Measurements from ENCODE around the gene ZNF525.
A peak's percentile ranks its signal among the peaks of the same experiment; 100 is the strongest.
"Not testable (repeated sequence)": the region's sequence is repeated elsewhere in the genome, so short reads cannot be mapped to it uniquely, and the experiment has no call there.

Gene ZNF525

GRCh38 chr19:53422551-53422950 is 57.0 kb downstream of the ZNF525 start:
- Histone ChIP-seq H3K36me3 (ENCODE audit: insufficient read depth, low read length) (no peaks in the 10 kb centered on the region), H3K4me1 (ENCODE audit: insufficient read depth, low read length, poor library complexity, severe bottlenecking) (no peaks in the 10 kb centered on the region), H3K9me2 (replicated peaks; ENCODE audit: low read depth, low read length) (no peaks in the 10 kb centered on the region), H4K20me1 (ENCODE audit: insufficient read depth, low read length, poor library complexity, severe bottlenecking) (no peaks in the 10 kb centered on the region), H2AFZ (ENCODE audit: low read length) (no peak overlapping the region), H3K4me3 (ENCODE audit: low read length, poor library complexity, severe bottlenecking) (no peak overlapping the region), H3F3A (ENCODE audit: low read depth) (no peaks in the 10 kb centered on the region), H3K27me3 (ENCODE audit: insufficient read depth, low read length, poor library complexity, severe bottlenecking) (no peaks in the 10 kb centered on the region), H3K79me2 (ENCODE audit: insufficient read depth, low read length) (no peaks in the 10 kb centered on the region), H3K9me3 (ENCODE audit: insufficient read depth, low read depth, low read length) (no peaks in the 10 kb centered on the region), H3K4me2 (ENCODE audit: low read depth, low read length, poor library complexity, severe bottlenecking) (no peak overlapping the region), H3K9ac (ENCODE audit: low read depth, low read length, poor library complexity, severe bottlenecking) (no peak overlapping the region)
- no peak for TF ChIP-seq CTCF (conservative IDR thresholded peaks at IDR 0.05; ENCODE audit: low read length)
- TF ChIP-seq EZH2phosphoT487 (IDR thresholded peaks at IDR 0.05; ENCODE audit: borderline replicate concordance) = no peak

GRCh38 chr19:53423074-53423473 is 57.6 kb downstream of the ZNF525 start:
- H3K4me2 ChIP-seq (ENCODE audit: low read depth, low read length, poor library complexity, severe bottlenecking); H3K36me3 ChIP-seq (ENCODE audit: insufficient read depth, low read length); H3K4me3 ChIP-seq (ENCODE audit: low read length, poor library complexity, severe bottlenecking): not testable (repeated sequence)

GRCh38 chr19:53423680-53424079 is 58.2 kb downstream of the ZNF525 start:
- H3K9me3 ChIP-seq (ENCODE audit: insufficient read depth, low read depth, low read length); H3K27me3 ChIP-seq (ENCODE audit: insufficient read depth, low read length, poor library complexity, severe bottlenecking); H3K36me3 ChIP-seq (ENCODE audit: insufficient read depth, low read length); H3K4me1 ChIP-seq (ENCODE audit: insufficient read depth, low read length, poor library complexity, severe bottlenecking); H3K9ac ChIP-seq (ENCODE audit: low read depth, low read length, poor library complexity, severe bottlenecking); H3F3A ChIP-seq (ENCODE audit: low read depth); H3K4me3 ChIP-seq (ENCODE audit: low read length, poor library complexity, severe bottlenecking); H2AFZ ChIP-seq (ENCODE audit: low read length); H3K4me2 ChIP-seq (ENCODE audit: low read depth, low read length, poor library complexity, severe bottlenecking); H4K20me1 ChIP-seq (ENCODE audit: insufficient read depth, low read length, poor library complexity, severe bottlenecking); H3K79me2 ChIP-seq (ENCODE audit: insufficient read depth, low read length); H3K9me2 ChIP-seq (replicated peaks; ENCODE audit: low read depth, low read length): not testable (repeated sequence)

More at GRCh38 chr19:53423074-53423473, 57.6 kb downstream of the ZNF525 start:
- H3F3A ChIP-seq (ENCODE audit: low read depth); H2AFZ ChIP-seq (ENCODE audit: low read length); H3K9ac ChIP-seq (ENCODE audit: low read depth, low read length, poor library complexity, severe bottlenecking); H3K9me2 ChIP-seq (replicated peaks; ENCODE audit: low read depth, low read length); H3K27me3 ChIP-seq (ENCODE audit: insufficient read depth, low read length, poor library complexity, severe bottlenecking); H4K20me1 ChIP-seq (ENCODE audit: insufficient read depth, low read length, poor library complexity, severe bottlenecking); H3K79me2 ChIP-seq (ENCODE audit: insufficient read depth, low read length); H3K4me1 ChIP-seq (ENCODE audit: insufficient read depth, low read length, poor library complexity, severe bottlenecking); H3K9me3 ChIP-seq (ENCODE audit: insufficient read depth, low read depth, low read length): not testable (repeated sequence)

GRCh38 chr19:53424968-53425597 is 59.6 kb downstream of the ZNF525 start:
- no peaks in the 10 kb centered on the region for H3K9me3 ChIP-seq (ENCODE audit: insufficient read depth, low read depth, low read length)
- no peaks in the 10 kb centered on the region for H3K79me2 ChIP-seq (ENCODE audit: insufficient read depth, low read length)
- TF ChIP-seq CTCF (conservative IDR thresholded peaks at IDR 0.05; ENCODE audit: low read length) (peak; percentile 82), EZH2phosphoT487 (IDR thresholded peaks at IDR 0.05; ENCODE audit: borderline replicate concordance) (no peak)
- H3K4me2 ChIP-seq (ENCODE audit: low read depth, low read length, poor library complexity, severe bottlenecking) = no peak overlapping the region
- H3K4me1 ChIP-seq (ENCODE audit: insufficient read depth, low read length, poor library complexity, severe bottlenecking) = no peaks in the 10 kb centered on the region
- H3K36me3 ChIP-seq (ENCODE audit: insufficient read depth, low read length) = no peaks in the 10 kb centered on the region
- no peaks in the 10 kb centered on the region for H3K9me2 ChIP-seq (replicated peaks; ENCODE audit: low read depth, low read length)
- no peak overlapping the region for H3K9ac ChIP-seq (ENCODE audit: low read depth, low read length, poor library complexity, severe bottlenecking)
- H3F3A ChIP-seq (ENCODE audit: low read depth) = no peaks in the 10 kb centered on the region
- H3K27me3 ChIP-seq (ENCODE audit: insufficient read depth, low read length, poor library complexity, severe bottlenecking) = no peaks in the 10 kb centered on the region
- H2AFZ ChIP-seq (ENCODE audit: low read length) = no peak overlapping the region
- no peaks in the 10 kb centered on the region for H4K20me1 ChIP-seq (ENCODE audit: insufficient read depth, low read length, poor library complexity, severe bottlenecking)
- H3K4me3 ChIP-seq (ENCODE audit: low read length, poor library complexity, severe bottlenecking) = no peak overlapping the region

All from Loucy (cell line).